ENCODE measurements around the gene RASSF8. TPM values are rescaled to one million over a fixed set of nuclear protein-coding genes. Genes with fewer than 3 reads are reported as not detected.

RASSF8 gene
- total RNA-seq, 1 experiment from 2014 or later: 51.2 TPM

DNA sequence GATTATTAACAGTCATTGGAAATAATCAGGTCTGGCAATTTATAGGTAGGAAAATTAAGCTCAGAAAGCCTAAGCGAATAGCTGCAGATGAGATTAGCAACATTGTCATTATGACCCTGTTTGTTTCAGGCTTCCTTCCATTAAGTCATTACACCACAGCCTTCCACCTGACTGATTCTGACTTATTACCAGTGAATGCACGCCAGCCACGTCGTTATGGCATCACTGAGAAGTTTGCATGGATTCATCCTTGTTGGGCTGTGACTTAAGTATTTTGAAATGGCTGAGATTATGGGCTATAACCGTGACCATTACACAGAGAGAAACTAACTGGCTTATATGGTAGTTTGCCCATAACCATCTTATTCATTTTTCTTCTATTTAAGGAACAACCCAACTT, 18.6 kb downstream of the RASSF8 start:
- Histone ChIP-seq H3K4me3 (ENCODE audit: low read length) (no peak overlapping the region), H3F3A (ENCODE audit: low read length, unreplicated experiment) (no peaks in the 10 kb centered on the region), H3K4me1 (ENCODE audit: insufficient read depth, low read length) (peaks cover 6% of the 10 kb centered on the region; the same call in 1 of the 2 replicates), H3K79me2 (ENCODE audit: low read length) (peaks cover 99% of the 10 kb centered on the region), H2AFZ (ENCODE audit: low read length) (no peak overlapping the region), H3K27me3 (ENCODE audit: low read length) (no peaks in the 10 kb centered on the region), H3K4me2 (ENCODE audit: low read length) (no peak overlapping the region), H3K27ac (ENCODE audit: low read length) (no peak overlapping the region), H3K9me3 (ENCODE audit: low read length) (no peaks in the 10 kb centered on the region), H3K36me3 (ENCODE audit: low read depth, low read length) (no peaks in the 10 kb centered on the region), H3K9me2 (replicated peaks; ENCODE audit: low read length) (no peaks in the 10 kb centered on the region), H3K9ac (ENCODE audit: low read length) (no peak overlapping the region), H4K20me1 (ENCODE audit: low read length) (peaks cover 36% of the 10 kb centered on the region; the same call in 1 of the 2 replicates)
- ChIA-PET CTCF (no interaction called here), POLR2A (ENCODE audit: unreplicated experiment) (no interaction called here)
- ATAC-seq (no peak), DNase-seq (no peak)
- BruUV-seq (replicated peaks): no TSS peak
- intact Hi-C loops (cut with micrococcal nuclease): no loop called here
- TF ChIP-seq EZH2phosphoT487 (IDR thresholded peaks at IDR 0.05; ENCODE audit: borderline replicate concordance, low read length): no peak
- TF ChIP-seq EZH2 (IDR thresholded peaks at IDR 0.05; ENCODE audit: low read length, unreplicated experiment): no peak
- TF ChIP-seq, protein P1, sequence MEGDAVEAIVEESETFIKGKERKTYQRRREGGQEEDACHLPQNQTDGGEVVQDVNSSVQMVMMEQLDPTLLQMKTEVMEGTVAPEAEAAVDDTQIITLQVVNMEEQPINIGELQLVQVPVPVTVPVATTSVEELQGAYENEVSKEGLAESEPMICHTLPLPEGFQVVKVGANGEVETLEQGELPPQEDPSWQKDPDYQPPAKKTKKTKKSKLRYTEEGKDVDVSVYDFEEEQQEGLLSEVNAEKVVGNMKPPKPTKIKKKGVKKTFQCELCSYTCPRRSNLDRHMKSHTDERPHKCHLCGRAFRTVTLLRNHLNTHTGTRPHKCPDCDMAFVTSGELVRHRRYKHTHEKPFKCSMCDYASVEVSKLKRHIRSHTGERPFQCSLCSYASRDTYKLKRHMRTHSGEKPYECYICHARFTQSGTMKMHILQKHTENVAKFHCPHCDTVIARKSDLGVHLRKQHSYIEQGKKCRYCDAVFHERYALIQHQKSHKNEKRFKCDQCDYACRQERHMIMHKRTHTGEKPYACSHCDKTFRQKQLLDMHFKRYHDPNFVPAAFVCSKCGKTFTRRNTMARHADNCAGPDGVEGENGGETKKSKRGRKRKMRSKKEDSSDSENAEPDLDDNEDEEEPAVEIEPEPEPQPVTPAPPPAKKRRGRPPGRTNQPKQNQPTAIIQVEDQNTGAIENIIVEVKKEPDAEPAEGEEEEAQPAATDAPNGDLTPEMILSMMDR (conservative IDR thresholded peaks at IDR 0.05; ENCODE audit: low read depth, low read length): no peak

- CTCF ChIA-PET: interaction anchor here (0.6 kb wide), 1 partner anchor 20 kb away, joined by 3 read pairs; no protein-coding TSS in a partner anchor
Observed at GRCh38 chr12:25979059-25979458, 20.6 kb downstream of the RASSF8 start.

DNA sequence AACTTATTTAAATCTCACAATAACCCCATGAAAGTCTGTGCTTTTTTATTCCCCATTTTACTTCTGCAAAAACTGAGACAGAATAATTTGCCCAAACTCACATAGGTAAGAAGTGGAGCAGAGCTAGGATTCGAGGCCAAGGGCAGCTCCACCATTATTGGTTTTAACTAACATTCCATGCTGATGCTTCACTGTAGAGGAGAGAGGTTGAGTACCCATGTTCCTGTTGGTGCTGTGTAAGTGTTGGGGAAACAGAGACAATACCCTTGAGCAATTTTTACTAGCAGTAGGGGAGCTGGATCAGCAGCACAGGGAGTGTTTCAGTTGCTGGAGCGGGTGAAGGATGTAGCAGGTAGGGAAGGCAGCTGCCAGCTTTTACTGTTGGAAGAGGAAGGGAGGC, 21.1 kb downstream of the RASSF8 start:
- H3K79me2 ChIP-seq (ENCODE audit: low read length): peaks cover 99% of the 10 kb centered on the region
- no peaks in the 10 kb centered on the region for H3K9me3 ChIP-seq (ENCODE audit: low read length)
- no peaks in the 10 kb centered on the region for H3F3A ChIP-seq (ENCODE audit: low read length, unreplicated experiment)
- H3K27ac ChIP-seq (ENCODE audit: low read length): no peak overlapping the region
- no peaks in the 10 kb centered on the region for H3K4me1 ChIP-seq (ENCODE audit: insufficient read depth, low read length)
- ATAC-seq (no peak), DNase-seq (peak; percentile 38)
- POLR2A ChIA-PET (ENCODE audit: unreplicated experiment): interaction anchor here (0.6 to 0.7 kb wide), 2 partner anchors 8 to 18 kb away, joined by 3 read pairs; no protein-coding TSS in a partner anchor
- H2AFZ ChIP-seq (ENCODE audit: low read length): no peak overlapping the region
- H3K36me3 ChIP-seq (ENCODE audit: low read depth, low read length): no peaks in the 10 kb centered on the region
- CTCF ChIA-PET: interaction anchor here (0.6 to 0.7 kb wide), 2 partner anchors 14 to 21 kb away, joined by 3 read pairs; no protein-coding TSS in a partner anchor
- H3K9ac ChIP-seq (ENCODE audit: low read length): no peak overlapping the region
- H3K9me2 ChIP-seq (replicated peaks; ENCODE audit: low read length): no peaks in the 10 kb centered on the region
- H4K20me1 ChIP-seq (ENCODE audit: low read length): peaks cover 34% of the 10 kb centered on the region; the same call in 1 of the 2 replicates
- H3K4me3 ChIP-seq (ENCODE audit: low read length): no peak overlapping the region
- H3K4me2 ChIP-seq (ENCODE audit: low read length): no peak overlapping the region
- TF ChIP-seq EZH2 (IDR thresholded peaks at IDR 0.05; ENCODE audit: low read length, unreplicated experiment): no peak
- TF ChIP-seq, protein P1 (conservative IDR thresholded peaks at IDR 0.05; ENCODE audit: low read depth, low read length): no peak
- TF ChIP-seq EZH2phosphoT487 (IDR thresholded peaks at IDR 0.05; ENCODE audit: borderline replicate concordance, low read length): no peak
- no TSS peak for BruUV-seq (replicated peaks)
- intact Hi-C loops (cut with micrococcal nuclease): no loop called here
- H3K27me3 ChIP-seq (ENCODE audit: low read length): no peaks in the 10 kb centered on the region

More at GRCh38 chr12:25979059-25979458, 20.6 kb downstream of the RASSF8 start:
- POLR2A ChIA-PET (ENCODE audit: unreplicated experiment): no interaction called here
- Histone ChIP-seq H3K27me3 (ENCODE audit: low read length) (no peaks in the 10 kb centered on the region), H3K27ac (ENCODE audit: low read length) (no peak overlapping the region), H3K4me3 (ENCODE audit: low read length) (no peak overlapping the region), H3K36me3 (ENCODE audit: low read depth, low read length) (no peaks in the 10 kb centered on the region), H2AFZ (ENCODE audit: low read length) (no peak overlapping the region), H3F3A (ENCODE audit: low read length, unreplicated experiment) (no peaks in the 10 kb centered on the region), H3K9me3 (ENCODE audit: low read length) (no peaks in the 10 kb centered on the region), H3K4me1 (ENCODE audit: insufficient read depth, low read length) (no peaks in the 10 kb centered on the region), H3K9me2 (replicated peaks; ENCODE audit: low read length) (no peaks in the 10 kb centered on the region), H3K9ac (ENCODE audit: low read length) (no peak overlapping the region), H3K4me2 (ENCODE audit: low read length) (no peak overlapping the region), H3K79me2 (ENCODE audit: low read length) (peaks cover 99% of the 10 kb centered on the region), H4K20me1 (ENCODE audit: low read length) (peaks cover 34% of the 10 kb centered on the region; the same call in 1 of the 2 replicates)
- TF ChIP-seq EZH2phosphoT487 (IDR thresholded peaks at IDR 0.05; ENCODE audit: borderline replicate concordance, low read length): no peak
- TF ChIP-seq, protein P1 (conservative IDR thresholded peaks at IDR 0.05; ENCODE audit: low read depth, low read length): no peak
- TF ChIP-seq EZH2 (IDR thresholded peaks at IDR 0.05; ENCODE audit: low read length, unreplicated experiment): no peak
- no TSS peak for BruUV-seq (replicated peaks)
- no peak for DNase-seq
- intact Hi-C loops (cut with micrococcal nuclease): no loop called here
- no peak for ATAC-seq
